Transverse colon (tissue), 4 donors: ENCODE data around the gene EPHA1. TPM values are rescaled to one million over a fixed set of nuclear protein-coding genes. Genes with fewer than 3 reads are reported as not detected.

ENCODE experiments used
- DNase-seq: peaks from one replicate; pipeline ENCODE4 v3.0.0-alpha.2; 2019
- H3K27ac ChIP-seq, 4 donors: fragments of 200-600 bp; sonication (generic); 2 replicates each; pipeline ENCODE4 v1.5.1; 2016 to 2018; ENCODE audit warnings: inconsistent platforms in 4 of 4
- H3K27me3 ChIP-seq: fragments of 200-600 bp; sonication (generic); 2 replicates; pipeline ENCODE4 v1.5.1; 2017; ENCODE audit warnings: inconsistent platforms
- H3K36me3 ChIP-seq, 4 donors: fragments of 200-600 bp; sonication (generic); 2 replicates each; pipeline ENCODE4 v1.5.1; 2017 to 2019; ENCODE audit warnings: inconsistent platforms in 4 of 4
- H3K4me1 ChIP-seq, 4 donors: fragments of 200-600 bp; sonication (generic); 2 replicates each; pipeline ENCODE4 v1.5.1; 2017 to 2020; ENCODE audit warnings: inconsistent platforms in 4 of 4
- H3K4me3 ChIP-seq, 4 donors: fragments of 200-600 bp; sonication (generic); 1 replicate in 1 of 4; 2 replicates in 3 of 4; pipeline versions ENCODE4 v1.5.1 to v1.6.1; 2017 to 2019; ENCODE audit warnings: inconsistent platforms in 4 of 4
- H3K9me3 ChIP-seq, 2 donors: fragments of 200-600 bp; sonication (generic); 2 replicates each; pipeline ENCODE4 v1.5.1; 2017 to 2019; ENCODE audit warnings: inconsistent platforms in 2 of 2
- EP300 ChIP-seq: sonication (generic); formaldehyde crosslinking; IDR thresholded peaks from one replicate; pipeline ENCODE4 v1.6.1; 2017; ENCODE audit warnings: antibody characterized with exemption, low read depth
- POLR2A ChIP-seq: fragments of 450-650 bp; IDR thresholded peaks from one replicate; pipeline ENCODE4 v1.6.1; 2016; ENCODE audit warnings: antibody characterized with exemption, mild to moderate bottlenecking, moderate library complexity
- POLR2AphosphoS5 ChIP-seq, 3 donors: sonication (generic); formaldehyde crosslinking; IDR thresholded peaks; one replicate each; pipeline ENCODE4 v1.6.1; 2016; ENCODE audit warnings: antibody characterized with exemption in 3 of 3
- WGBS, 2 donors: methylation state at CpG; one replicate each; pipeline ENCODE4 v1.1.5; 2018; ENCODE audit warnings: low coverage in 1 of 2; 5-methylcytosine and 5-hydroxymethylcytosine counted together
- in situ Hi-C, 4 donors: fragments of 200-750 bp; cut with MboI; loops; one replicate each; pipeline versions ENCODE4 v1.15.0 to v1.15.1; 2017; ENCODE audit warnings: low sequenced_read_pairs in 3 of 4, low pct_ligation_motif_present in 1 of 4, low pct_unique_long_range_greater_than_20kb in 1 of 4
- intact Hi-C: fragments of 100-400 bp; cut with DNase I; formaldehyde crosslinking; loops from one replicate; pipeline ENCODE4 v1.15.1; 2023; ENCODE audit warnings: low total_unique reads
- total RNA-seq, 4 donors: library from RNA; depleted of rRNA; stranded (reverse); fragments of >200 nt; gene quantifications; one replicate each; pipeline ENCODE4 v1.1.0, GENCODE V29; 2016
- TF ChIP-seq, protein P1 (sequence below), 5 experiments: fragments of 200-600 bp in 3 of 5; fragments of 450-650 bp in 2 of 5; sonication (generic) in 3 of 5; IDR thresholded peaks; 1 replicate in 2 of 5; 2 replicates in 3 of 5; pipeline ENCODE4 v1.5.1; 2016 to 2017; ENCODE audit warnings: antibody characterized with exemption in 5 of 5, inconsistent platforms in 3 of 5, mild to moderate bottlenecking in 2 of 5, moderate library complexity in 1 of 5

The EPHA1 gene
- total RNA-seq, 4 donors from 2014 or later, result 21.1 to 29.9 (median 24.8) TPM

- 89 to 92% methylated on average over 6 of the region's 6 CpGs for WGBS, 2 donors
Observed at GRCh38 chr7:143444063-143444782, 35.6 kb upstream of the EPHA1 start.

DNA sequence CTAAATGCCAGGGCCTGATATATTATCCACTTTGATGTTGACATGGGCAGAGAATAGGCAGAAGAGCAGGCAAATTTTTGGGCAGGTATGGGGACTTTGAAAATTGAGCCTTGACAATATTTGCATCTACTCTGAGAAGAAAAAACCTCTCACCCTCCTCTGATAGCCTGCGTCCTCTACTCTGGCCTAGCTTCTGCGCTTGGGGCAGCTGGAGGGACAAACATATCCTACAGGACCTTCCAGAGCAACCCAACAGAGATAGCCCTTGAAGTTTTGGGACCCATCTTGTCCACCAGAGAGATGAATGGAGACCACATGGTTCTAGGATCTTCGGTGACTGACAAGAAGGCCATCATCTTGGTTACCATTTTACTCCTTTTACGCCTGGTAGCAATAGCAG is 34.5 kb upstream of the EPHA1 start, which contains the start of gene TAS2R60:
Gene TAS2R60, plus strand, starts transcription at position 301 of the 400 bp plus-strand sequence. Its CDS starts 0 bp downstream, at position 301.
- in situ Hi-C loops, result loop anchor here in 1 of 4 donors (25.0 kb wide), 1 partner anchor 431 kb away; no protein-coding TSS in a partner anchor
- Histone ChIP-seq H3K36me3 (no peaks in the 10 kb centered on the region), H3K4me3 (no peak within 1 kb of the TSS), H3K9me3 (no peaks in the 10 kb centered on the region), H3K27ac (no peak within 1 kb of the TSS), H3K4me1 (peaks cover 0 to under 1% (median 0%) of the 10 kb centered on the region in 4 donors), H3K27me3 (no peaks in the 10 kb centered on the region)
- DNase-seq, result no peak
- WGBS, 2 donors, result 64 to 95% methylated on average over 2 to 4 of the region's 4 CpGs
- intact Hi-C loops, result no loop called here
- no peak for TF ChIP-seq EP300
- TF ChIP-seq POLR2AphosphoS5 (IDR thresholded peaks at IDR 0.05), result no peak
- no peak for TF ChIP-seq POLR2A
- TF ChIP-seq, protein P1, sequence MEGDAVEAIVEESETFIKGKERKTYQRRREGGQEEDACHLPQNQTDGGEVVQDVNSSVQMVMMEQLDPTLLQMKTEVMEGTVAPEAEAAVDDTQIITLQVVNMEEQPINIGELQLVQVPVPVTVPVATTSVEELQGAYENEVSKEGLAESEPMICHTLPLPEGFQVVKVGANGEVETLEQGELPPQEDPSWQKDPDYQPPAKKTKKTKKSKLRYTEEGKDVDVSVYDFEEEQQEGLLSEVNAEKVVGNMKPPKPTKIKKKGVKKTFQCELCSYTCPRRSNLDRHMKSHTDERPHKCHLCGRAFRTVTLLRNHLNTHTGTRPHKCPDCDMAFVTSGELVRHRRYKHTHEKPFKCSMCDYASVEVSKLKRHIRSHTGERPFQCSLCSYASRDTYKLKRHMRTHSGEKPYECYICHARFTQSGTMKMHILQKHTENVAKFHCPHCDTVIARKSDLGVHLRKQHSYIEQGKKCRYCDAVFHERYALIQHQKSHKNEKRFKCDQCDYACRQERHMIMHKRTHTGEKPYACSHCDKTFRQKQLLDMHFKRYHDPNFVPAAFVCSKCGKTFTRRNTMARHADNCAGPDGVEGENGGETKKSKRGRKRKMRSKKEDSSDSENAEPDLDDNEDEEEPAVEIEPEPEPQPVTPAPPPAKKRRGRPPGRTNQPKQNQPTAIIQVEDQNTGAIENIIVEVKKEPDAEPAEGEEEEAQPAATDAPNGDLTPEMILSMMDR (IDR thresholded peaks at IDR 0.05), result no peak

More at GRCh38 chr7:143444063-143444782, 35.6 kb upstream of the EPHA1 start:
- TF ChIP-seq POLR2AphosphoS5 (IDR thresholded peaks at IDR 0.05) (no peak), EP300 (no peak), POLR2A (no peak)
- TF ChIP-seq, protein P1 (IDR thresholded peaks at IDR 0.05), result no peak
- no peaks in the 10 kb centered on the region for H3K27me3 ChIP-seq
- H3K27ac ChIP-seq, result no peak overlapping the region
- intact Hi-C loops (no loop called here), in situ Hi-C loops (loop anchor here in 1 of 4 donors (25.0 kb wide), 1 partner anchor 432 kb away; no protein-coding TSS in a partner anchor)
- H3K4me3 ChIP-seq, result no peak overlapping the region
- no peaks in the 10 kb centered on the region for H3K4me1 ChIP-seq
- no peaks in the 10 kb centered on the region for H3K36me3 ChIP-seq
- no peak for DNase-seq
- H3K9me3 ChIP-seq, result no peaks in the 10 kb centered on the region

DNA sequence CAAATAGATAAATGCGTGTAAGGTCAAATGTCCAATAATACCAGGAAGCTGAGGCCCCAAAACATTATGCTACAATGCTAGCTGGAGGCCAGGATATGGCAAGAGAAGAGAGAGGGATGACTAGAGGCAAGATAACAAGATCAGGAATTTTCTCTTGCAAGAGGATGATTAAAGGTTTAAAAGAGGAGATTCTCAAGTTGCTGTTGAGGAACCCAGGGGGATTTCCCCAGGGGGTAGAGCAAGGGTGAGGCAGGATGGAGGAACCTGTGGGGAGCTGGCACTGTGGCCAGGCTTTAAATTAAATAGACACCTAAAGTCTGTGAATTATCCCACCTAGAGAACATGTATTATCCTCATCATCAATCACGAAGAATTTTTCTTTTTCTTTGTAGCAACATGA is 31.2 kb upstream of the EPHA1 start:
- TF ChIP-seq POLR2AphosphoS5 (IDR thresholded peaks at IDR 0.05) (no peak), POLR2A (no peak), EP300 (no peak)
- TF ChIP-seq, protein P1 (IDR thresholded peaks at IDR 0.05), result no peak
- WGBS, 2 donors, result 86 to 91% methylated on average over 2 of the region's 2 CpGs
- Histone ChIP-seq H3K36me3 (no peaks in the 10 kb centered on the region), H3K27me3 (no peaks in the 10 kb centered on the region), H3K4me3 (no peak overlapping the region), H3K27ac (no peak overlapping the region), H3K4me1 (peaks cover 0 to 13% (median 6%) of the 10 kb centered on the region in 4 donors), H3K9me3 (no peaks in the 10 kb centered on the region)
- in situ Hi-C loops, result loop anchor here in 1 of 4 donors (25.0 kb wide), 1 partner anchor 428 kb away; no protein-coding TSS in a partner anchor
- no peak for DNase-seq
- intact Hi-C loops, result no loop called here

DNA sequence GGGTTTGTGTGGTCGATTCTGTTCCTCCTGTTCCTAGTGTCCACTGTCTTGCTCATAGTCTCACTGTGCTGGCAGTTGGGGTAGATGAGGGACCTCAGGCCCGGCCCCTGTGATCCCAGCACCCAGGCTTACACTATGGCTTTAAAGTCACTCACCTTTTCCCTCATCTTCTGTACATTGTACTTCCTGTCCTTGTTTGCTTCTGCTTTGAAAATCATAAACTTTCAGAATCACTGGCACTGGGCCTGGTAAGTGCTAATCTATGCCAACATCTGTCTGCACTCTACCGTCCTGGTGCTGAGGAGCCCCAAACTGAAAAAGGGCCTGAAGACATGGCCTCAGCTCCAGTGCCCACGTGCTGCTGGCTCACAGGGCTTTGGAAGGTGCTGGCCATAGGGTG is 28.9 kb upstream of the EPHA1 start:
- Histone ChIP-seq H3K9me3 (no peaks in the 10 kb centered on the region), H3K36me3 (no peaks in the 10 kb centered on the region), H3K4me3 (no peak overlapping the region), H3K27ac (peak overlapping the region in 3 of 4 donors; percentile 18 to 60 (median 52)), H3K27me3 (no peaks in the 10 kb centered on the region), H3K4me1 (peaks cover 0 to 13% (median 6%) of the 10 kb centered on the region in 4 donors)
- TF ChIP-seq EP300 (no peak), POLR2A (no peak), POLR2AphosphoS5 (IDR thresholded peaks at IDR 0.05) (no peak)
- TF ChIP-seq, protein P1 (IDR thresholded peaks at IDR 0.05), result no peak
- peak; percentile 37 for DNase-seq
- intact Hi-C loops, result no loop called here
- in situ Hi-C loops, result loop anchor here in 1 of 4 donors (25.0 kb wide), 1 partner anchor 425 kb away; no protein-coding TSS in a partner anchor
- 30 to 34% methylated on average over 3 to 4 of the region's 4 CpGs for WGBS, 2 donors
